DMS153 (cell line): Measurements from ENCODE around the gene ZNF41.
A peak's percentile ranks its signal among the peaks of the same experiment; 100 is the strongest.
"Not testable (repeated sequence)": the region's sequence is repeated elsewhere in the genome, so short reads cannot be mapped to it uniquely, and the experiment has no call there.

Experiments used
- DNase-seq: peaks from one replicate; lab custom pipeline; 2025; lab: John Stamatoyannopoulos, UW

Gene ZNF41

DNA sequence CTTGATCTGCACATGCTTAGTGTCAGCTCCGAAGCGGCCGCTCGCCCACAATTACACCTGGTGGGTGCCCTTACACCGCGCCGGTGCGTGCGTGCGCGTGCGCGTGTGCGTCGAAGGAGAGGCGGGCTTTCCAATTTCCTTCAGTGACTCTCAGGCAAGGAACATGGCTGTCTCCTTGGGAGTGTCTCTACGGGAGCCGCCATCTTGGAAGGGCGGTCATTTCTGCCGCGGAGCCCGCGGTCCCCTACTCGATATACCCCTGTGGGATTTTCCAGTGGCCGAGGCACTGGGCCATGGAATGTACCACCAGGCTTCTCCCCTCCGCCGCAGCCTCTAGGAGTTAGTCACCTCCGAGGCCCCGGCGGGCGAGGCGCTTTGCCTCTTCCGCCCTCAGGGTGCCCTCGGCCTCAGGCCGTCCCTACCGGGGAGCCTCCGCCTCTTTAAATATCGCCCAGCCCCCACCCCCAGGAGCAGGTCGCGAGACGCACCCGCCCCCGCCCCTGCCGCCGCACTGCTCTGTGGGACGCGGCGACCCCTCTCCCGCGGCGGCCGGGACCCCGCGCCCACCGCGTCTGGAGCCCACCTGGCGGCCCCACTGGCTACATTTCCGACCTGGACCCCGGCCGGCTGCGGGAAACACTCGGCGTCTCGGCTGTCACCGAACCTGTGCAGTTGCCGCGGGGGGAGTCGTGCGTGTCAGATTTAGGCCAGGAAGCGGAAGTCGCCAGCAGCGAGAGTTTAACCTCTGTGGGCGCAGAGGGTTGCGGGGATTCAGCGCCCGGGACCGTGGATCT is at the start of gene ZNF41:
TSS of gene ZNF41 (minus strand) at position 711 of the 794 bp plus-strand sequence. CDS start 15,741 bp downstream, outside the sequence.
- peak; percentile 39 for DNase-seq

DNA sequence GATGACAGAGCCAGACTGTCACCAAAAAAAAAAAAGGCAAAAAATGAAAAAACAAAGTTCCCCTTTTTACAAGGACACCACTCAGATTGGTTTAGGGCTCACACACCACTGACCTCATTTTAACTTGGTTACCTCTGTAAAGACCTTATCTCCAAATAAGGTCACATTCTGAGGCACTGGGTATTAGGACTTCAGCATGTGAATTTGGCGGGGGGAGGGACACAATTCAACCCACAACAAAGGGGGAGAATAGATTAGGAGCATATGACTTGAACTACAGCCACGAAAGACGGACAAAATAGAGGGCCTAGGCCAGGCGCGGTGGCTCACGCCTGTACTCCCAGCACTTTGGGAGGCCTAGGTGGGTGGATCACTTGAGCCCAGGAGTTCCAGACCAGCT is 47.0 kb upstream of the ZNF41 start:
- DNase-seq = no peak

DNA sequence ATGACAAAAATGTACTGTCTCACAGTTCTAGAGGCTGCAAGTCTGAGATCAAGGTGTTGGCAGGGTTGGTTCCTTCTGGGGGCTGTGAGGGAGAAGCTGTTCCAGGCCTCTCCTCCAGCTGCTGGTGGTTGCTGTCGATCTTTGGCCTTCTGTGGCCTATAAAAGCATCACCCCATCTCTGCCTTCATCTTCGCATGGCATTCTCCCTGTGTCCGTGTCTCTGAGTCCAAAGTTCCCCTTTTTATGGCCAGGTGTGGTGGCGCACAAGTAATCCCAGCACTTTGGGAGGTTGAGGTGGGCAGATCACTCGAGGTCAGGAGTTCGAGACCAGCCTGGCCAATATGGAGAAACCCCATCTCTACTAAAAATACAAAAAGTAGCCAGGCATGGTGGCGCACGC is 46.5 kb upstream of the ZNF41 start:
- no peak for DNase-seq

DNA sequence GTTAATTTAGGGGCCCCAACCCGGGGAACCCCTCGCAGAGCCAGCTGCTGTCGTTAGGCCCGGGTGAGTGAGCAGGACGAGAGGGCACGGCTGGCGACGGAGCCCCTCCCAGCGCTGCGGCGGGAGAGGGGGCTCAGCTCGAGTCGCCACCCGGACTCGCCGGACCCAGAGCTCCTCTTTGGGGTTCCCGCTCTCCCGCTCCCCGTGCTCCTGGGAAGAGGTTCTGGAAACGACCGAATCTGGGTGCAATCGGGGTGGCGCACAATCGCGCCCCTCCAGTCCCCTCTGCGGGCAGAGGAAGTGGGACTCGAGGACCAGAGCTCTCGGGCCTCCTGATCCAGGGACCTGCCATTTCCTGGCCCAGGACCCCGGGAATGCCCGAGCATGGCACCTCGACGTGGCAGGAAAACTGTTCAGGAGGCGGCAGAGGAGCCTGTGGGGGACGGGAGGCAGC is 40.7 kb upstream of the ZNF41 start:
- no peak for DNase-seq

DNA sequence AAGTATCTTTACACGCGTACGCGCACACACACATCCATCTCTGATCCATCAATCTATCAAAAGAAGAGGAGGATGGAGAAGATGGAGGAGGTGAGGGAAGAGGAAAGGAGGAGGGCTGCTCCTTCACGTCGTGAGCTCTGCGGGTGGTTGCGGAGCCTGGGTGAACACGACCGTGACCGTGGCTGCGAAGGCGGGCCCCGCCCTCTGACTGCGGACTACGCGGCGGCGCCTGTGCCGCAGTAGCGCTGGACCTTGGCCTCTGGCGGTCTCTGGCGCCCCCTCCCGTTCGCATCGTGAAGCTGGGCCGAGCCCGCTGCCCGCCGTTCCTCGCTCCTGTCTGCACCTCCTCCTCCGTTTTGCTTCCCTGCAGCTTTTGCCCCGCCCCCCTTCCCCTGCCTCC is 40.3 kb upstream of the ZNF41 start:
- DNase-seq = peak; percentile 60

DNA sequence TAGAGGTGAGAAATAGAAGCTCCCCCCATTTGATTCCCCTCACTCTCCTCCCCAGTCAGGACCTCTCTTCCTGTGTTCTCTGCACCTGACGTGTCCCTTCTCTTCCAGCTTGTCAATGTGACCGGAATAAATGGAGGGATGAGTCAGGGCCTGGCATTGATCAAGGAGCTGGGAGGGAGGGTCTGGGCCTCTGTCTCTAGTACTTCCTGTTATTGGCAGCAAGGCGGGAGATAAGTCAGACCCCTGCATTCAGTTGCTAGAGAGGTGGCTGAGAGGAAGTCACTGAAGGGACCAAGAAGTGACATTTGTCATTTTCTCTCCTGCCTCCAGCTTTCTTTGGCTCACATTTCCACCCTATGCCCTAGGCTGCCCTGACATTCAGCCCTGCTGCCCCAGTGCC is 35.1 kb upstream of the ZNF41 start:
- DNase-seq = no peak

DNA sequence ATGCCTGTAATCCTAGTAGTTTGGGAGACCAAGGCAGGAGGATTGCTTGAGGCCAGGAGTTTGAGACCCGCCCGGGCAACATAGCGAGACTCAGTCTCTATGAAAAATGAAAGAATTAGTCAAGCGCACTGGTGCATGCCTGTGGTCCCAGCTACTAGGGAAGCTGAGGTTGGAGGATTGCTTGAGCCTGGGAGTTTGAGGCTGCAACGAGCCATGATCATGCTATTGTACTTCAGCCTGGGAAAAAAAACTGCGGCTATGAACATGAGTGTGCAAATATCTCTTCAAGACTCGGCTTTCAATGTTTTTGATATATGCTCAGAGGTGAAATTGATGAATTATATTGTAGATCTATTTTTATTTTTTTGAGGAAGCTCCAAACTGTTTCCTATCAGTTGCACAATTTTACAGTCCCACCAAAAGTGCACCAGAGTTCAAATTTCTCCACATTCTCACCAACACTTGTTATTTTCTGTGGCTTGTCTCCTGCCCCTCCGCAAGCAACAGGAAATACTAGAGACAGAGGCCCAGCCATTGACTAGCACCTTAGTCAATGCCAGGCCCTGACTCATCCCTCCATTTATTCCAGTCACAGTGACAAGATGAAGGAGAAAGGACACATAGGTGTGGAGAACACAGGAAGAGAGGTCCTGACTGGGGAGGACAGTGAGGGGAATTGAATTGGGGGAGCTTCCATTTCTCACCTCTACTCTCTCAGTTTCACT is 33.1 kb upstream of the ZNF41 start:
- DNase-seq = no peak

DNA sequence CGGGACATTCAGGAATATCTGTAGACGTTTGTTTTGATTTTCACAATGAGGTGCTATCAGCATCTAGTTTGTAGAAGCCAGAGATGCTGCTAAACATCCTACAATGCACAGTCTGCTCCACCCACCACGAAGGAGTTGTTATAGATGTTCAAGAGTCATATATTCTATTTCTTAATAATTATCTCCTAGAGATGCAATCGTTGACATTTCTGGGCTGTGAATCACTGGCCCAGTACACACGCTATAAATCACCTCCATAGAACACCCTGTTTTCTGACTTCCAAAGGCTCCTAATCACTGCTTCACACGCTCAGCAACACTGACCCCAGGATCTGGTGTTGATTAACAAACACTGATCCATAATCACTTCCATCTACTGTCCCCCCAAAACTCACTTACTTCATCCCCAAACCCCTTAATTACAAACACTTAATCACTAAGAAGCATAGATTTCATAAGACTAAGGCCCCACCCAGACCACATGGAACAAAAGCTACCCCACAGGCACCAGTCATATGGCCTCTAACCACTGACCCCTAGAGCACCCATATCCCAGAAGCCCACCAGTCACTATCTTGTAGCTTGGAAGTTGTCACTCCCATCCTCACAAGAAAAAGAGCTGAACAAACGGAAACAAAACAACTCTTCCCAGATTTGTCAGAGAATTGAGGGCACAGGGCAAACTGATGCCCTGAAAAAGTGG is 31.7 kb upstream of the ZNF41 start:
- DNase-seq = no peak

DNA sequence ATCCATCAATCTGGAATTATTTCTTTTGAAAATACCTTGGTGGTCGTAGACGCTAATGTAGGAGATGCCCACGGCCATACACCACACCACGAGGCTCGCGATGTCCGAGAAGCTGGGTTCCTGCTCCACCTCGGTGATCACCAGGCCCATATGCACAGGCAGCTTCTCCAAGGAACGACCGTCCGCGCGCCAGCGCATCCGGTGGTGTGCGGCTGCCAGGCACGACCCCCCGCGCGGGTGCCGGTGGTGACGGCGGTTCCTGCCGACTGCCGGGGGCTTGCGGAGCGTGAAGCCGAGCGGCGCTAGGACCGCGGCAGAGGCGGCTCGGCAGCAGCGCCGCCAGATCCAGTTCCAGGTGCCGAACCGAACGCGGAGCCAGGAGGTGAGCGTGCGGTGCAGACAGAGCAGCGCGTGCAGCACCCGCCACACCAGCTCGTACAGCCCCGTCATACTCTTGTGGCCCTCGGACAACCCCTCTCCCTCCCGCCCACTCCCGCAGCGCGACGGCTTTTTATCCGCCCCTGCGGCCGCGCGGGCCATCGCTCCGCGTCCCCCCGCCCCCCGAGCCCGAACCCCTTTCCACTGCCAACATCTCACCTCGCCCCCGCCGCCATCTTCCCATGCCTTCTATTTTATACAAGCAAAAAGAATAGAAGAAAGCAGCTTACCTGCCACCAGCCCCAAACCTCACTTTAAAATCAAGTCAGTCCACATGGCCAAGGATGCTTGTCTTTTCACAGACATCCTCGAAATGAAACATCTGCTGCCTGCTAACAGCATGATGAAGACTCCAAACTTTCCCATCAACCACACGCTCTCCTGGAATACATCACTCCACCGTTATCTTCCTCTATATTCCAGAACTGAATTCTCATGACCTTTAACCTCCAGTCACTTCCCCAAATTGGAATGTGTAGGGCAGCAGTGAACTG is 30.3 kb upstream of the ZNF41 start:
- DNase-seq = not testable (repeated sequence)

DNA sequence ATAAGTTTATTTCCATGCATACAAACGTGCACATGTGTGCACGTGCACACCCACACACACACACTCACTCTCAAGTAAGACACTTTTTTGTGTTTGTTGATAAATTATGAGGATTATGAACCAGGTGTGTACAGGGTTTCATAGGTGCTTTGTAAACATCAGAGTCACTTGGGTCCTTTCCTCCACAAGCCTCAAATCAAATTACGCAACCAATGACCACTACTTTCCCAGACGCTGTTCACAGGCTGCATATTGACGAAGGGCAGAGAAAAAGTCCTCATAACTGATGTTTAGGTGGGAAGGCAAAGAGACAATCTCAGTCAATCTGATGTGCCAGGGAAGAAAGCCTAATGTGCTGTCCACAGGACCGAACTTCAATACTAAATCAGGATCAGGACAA is 29.4 kb upstream of the ZNF41 start:
- DNase-seq = not testable (repeated sequence)

DNA sequence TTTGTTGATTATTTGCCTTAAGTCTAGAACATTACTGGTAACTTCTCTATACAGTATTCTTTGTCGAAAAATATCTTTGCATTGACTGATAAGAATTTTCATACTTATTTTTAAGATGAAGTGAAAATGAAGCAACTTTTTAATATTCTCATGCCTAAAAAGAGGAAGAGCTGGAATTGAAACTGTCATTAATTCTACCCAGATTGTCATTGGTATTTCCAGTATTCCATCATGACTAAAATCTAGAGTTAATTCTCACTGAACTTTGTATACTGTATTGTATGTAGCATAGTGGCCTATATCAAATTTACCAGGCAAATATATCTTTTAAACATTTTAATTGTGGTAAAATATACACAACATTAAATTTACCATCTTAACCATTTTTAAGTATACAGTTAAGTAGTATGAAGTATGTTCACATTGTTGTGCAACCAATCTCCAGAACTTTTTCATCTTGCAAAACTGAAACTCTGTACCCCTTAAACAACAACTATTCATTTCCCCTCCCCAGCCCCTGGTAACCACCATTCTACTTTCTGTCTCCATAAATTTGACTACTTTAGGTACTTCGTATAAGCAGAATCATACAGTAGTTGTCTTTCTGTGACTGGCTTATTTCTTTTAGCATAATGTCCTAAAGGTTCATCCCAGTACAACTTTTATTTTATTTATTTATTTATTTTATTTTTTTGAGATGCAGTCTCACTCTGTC is 24.3 kb upstream of the ZNF41 start:
- DNase-seq = no peak

DNA sequence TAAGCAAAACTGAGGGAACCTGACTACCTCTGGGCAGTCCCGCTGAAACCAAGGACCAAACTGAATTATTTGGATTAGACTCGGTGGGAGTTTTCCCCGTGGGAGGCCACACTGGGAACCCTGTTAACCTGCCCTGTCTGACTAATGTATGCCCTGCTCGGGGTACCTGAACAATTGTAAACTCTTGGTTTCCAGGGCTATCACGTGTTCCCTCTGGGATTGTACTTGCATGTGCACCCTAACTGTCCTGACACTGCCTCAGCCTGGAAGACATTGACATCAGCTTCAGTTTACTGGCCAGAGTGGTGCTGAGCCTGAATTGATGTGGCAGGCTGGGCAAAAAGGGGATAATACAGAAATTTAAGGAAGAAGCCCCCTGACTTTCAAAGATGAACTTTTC is 20.1 kb upstream of the ZNF41 start:
- DNase-seq = no peak

DNA sequence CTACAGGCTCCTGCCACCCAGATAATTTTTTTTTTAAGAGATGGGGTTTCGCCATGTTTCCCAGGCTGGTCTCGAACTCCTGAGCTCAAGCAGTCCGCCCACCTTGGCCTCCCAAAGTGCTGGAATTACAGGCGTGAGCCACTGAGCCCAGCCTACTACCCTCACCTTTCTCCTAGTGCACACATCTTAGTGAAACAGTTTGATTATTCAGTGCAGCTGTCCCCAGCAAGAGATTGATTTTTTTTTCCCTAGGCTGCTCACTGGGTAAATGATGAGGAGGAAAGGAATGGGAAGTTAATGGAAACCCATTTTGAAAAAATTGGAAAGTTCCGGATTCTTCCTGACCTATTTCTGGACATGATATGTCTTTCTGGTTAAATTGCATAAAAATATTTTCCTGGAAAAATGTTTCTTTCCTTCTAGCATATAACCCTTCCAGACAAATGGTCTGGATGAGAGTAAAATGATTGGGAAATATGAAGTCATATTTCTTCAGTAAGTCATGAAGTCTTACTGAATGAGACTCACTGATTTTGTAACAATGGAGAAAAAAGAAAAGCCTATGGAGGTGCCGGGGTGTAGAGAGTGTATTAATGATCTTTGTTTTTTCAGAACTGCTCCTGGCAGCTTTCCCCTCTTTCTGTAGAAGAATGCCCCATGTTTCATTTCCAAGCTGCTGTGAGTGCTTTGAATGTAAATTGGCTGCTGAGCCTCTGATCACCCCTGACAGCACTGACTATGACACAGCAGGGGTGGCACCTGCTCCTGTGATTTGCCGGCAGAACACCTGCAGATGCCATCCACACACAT is 19.5 kb upstream of the ZNF41 start:
- DNase-seq = no peak

DNA sequence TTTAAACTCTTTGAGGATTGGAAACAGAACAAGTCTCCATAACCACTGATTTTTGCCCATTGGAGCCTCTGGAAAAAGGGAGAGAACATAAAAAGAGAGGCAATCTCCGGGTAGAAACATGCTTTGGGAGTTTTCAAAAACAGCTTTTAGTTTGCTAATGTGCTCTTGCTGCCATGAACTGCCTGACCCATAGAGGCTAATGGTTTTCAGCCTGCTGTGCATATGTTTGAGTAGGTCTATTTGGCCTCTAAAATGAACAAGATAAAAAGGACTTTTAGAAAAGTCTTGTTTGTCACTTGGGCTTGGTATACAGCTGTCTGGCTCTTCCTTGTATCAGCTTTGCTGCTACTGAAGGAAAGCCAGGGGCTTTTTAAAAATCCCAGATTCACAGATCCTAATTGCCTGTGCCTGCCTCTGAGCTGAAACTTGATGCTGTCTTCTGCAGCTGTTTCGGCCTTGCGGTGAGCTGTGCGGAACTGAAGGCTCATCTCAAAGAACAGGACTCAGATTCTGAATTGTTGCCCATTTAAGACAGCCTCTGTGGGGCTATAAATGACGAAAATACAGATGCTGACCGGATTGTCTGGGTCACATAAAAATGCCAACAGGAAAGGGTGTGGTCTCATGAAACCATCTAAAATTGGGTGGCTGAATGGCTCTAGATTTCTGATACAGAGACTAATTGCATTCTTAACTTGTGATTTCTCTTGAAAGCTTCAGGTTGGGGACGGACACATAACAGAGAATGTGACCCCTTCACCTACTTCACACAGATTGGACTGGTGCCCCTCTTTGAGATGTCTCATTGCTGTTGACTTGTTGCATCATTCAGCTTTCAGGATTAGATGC is 18.4 kb upstream of the ZNF41 start:
- DNase-seq = no peak

DNA sequence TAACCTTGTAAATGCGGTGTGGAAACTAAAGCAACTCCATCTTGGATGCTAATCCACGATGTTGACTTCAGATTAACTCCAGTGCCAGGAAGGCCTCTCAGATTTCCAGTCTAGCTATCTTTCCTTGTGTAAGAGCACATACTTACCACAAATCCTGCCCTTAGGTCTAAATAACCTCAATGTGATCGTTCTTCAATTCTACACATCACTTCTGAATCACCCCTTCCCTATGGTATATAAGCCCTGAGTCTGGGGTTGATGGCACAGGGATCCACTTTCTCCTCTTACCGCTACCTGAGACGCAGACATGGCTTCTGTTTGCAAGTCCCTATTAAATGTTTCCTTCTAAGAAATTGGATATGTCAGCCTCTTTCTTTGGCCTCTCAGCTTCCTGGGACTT is 17.5 kb upstream of the ZNF41 start:
- DNase-seq = no peak

DNA sequence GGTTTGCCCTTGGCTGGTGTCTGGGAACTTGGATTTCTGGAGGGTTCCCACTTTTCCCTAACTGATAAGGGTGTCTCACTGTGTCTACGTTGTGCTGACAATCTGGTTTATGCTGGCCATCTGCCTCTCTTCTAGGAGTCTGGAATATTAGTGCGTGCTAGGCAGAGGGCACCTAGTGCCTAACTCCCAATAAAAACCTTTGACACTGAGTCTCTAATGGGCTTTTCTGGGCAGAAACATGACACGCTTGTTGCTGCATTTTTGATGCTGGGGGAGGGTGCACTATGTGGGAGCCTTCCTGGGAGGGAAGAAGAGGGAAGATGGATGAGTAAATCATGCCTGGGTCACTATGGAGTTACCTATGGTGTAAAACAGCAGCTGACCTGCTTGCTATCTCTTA is 16.3 kb upstream of the ZNF41 start:
- no peak for DNase-seq

DNA sequence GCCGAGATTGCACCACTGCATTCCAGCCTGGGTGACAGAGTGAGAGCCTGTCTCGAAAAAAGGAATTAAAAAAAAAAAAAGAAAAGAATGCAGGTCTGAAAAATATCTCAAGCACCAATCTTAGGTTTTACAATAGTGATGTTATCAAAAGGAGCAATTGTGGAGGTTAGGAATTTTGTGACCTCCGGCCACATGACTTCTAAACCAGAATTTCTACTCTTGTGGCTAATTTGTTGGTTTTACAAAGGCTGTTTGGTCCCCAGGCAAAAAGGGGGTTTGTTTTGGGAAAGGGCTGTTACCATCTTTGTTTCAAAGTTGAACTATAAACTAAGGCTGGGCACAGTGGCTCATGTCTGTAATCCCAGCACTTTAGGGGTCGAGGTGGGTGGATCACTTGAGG is 15.4 kb upstream of the ZNF41 start:
- DNase-seq = no peak

DNA sequence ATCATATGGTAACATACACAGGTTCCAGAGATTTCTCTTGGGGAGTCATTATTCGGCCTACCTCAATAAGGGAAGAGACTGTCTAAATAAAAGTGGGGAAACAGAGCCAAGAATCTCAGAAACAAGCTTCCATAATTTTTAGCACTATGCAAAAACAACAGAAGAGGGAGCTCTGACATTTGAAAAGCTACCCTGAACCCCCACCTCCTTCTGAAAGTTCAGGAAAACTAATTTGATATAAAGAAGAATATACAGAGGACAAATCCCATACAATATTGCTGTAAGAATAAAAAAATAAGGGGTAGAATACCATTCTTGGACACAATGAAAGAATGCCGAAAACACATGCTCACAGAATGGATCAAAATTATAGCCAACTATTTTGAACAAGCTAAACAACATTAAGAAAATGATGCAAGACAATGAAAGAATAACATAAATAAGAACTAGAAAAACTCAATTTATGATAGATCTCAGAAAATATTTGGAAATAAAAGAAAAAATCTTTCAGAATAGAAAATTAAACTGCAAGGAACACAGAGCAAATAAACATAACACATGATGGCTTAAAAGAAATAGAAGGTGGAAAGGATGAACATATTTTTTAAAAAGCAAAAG is 14.4 kb upstream of the ZNF41 start:
- no peak for DNase-seq

DNA sequence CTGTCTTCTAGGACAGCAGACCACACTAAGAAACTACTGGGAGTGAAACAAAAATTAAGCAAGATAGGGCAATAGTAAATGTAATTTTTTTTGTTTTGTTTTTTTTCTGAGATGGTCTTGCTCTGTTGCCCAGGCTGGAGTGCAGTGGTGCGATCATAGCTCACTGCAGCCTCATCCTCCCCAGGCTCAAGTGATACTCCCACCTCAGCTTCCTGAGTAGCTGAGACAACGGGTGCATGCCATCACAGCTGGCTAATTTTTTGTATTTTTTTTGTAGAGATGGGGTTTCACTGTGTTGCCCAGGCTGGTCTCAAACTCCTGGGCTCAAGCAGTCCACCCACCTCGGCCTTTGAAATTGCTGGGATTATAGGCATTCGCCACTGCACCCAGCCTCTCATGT is 9.1 kb upstream of the ZNF41 start:
- not testable (repeated sequence) for DNase-seq
